HG03571 (cell line): ENCODE measurements around the gene FLYWCH2.

Experiments
- ATAC-seq: cut with Tn5 transposase; IDR thresholded peaks from one replicate; pipeline ENCODE4 v1.9.1; 2021; ENCODE audit not compliant: unreplicated experiment

FLYWCH2 gene, protein sequence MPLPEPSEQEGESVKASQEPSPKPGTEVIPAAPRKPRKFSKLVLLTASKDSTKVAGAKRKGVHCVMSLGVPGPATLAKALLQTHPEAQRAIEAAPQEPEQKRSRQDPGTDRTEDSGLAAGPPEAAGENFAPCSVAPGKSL

DNA sequence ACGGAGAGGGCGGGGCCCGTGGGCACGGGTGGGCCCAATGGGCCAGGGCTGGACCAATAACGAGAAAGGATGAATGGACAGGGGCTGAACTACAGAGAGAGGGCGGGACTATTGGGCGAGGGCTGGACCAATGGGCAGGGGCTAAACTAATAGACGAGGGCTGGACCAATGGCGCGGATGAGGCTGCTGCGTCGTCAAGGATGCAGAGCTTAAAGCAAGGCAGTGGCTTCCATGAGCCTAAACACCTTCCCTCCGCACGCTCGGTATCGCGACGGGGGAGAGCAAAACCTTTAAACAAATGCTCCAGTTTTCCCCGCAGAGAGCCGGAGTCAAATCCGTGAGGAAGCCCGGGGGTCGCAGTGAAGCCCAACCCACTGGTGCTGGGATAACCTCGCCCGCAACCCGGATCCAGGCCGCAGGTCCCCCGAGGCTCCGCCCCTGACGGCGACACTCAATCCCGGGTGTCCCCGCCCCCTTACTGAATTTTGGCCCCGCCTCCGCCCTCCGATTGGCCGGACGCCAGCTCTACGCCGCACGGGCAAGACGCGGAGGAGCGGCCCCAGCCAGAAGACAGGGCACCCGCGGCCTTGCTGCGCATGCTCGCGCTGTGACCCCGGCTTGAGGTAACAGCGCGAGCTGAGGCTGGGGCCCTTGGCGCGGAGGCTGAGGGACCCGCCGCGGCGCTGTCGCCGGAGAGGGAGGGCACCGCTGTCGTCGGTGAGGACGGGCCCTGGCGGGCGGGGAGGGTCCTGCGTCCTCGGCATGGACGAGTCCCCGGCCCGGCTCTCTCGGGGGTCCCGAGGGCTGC lies at the start of gene FLYWCH2:
Gene FLYWCH2 (plus strand): TSS at position 566 of the 808 bp plus-strand sequence. CDS start 13,235 bp downstream, outside the sequence.
- peak; percentile 83 for ATAC-seq

DNA sequence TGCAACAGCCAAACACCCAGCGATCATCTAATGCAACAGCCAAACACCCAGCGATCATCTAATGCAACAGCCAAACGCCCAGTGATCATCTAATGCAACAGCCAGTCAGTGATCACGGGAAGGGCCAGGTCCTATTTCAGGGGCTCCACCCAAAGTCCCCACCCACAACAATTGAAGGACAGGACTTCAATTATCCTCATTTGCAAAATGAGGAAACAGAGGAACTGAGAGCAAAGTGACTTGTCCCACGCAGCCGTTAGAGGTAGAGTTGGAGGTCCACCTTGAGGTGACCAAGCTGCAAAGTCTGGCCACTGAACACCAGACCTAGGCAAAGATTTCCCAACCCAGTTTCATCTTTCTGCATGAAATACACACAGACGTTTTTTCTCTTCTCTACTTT lies 49.2 kb upstream of the FLYWCH2 start:
- no peak for ATAC-seq

DNA sequence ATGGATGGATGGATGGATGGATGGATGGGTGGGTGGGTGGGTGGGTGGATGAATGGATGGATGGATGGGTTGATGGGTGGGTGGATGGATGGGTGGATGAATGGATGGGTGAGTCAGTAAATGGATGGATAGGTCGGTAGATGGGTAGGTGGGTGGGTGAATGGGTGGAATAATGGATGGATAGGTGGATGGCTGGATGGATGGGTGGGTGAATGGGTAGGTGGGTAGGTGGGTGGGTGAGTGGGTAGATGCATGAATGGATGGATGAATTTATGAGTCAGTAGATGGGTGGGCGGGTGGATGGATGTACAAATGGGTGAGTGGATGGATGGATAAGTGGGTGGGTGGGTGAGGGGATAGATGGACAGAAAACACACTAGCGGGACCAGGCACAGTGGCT lies 48.0 kb upstream of the FLYWCH2 start:
- no peak for ATAC-seq

DNA sequence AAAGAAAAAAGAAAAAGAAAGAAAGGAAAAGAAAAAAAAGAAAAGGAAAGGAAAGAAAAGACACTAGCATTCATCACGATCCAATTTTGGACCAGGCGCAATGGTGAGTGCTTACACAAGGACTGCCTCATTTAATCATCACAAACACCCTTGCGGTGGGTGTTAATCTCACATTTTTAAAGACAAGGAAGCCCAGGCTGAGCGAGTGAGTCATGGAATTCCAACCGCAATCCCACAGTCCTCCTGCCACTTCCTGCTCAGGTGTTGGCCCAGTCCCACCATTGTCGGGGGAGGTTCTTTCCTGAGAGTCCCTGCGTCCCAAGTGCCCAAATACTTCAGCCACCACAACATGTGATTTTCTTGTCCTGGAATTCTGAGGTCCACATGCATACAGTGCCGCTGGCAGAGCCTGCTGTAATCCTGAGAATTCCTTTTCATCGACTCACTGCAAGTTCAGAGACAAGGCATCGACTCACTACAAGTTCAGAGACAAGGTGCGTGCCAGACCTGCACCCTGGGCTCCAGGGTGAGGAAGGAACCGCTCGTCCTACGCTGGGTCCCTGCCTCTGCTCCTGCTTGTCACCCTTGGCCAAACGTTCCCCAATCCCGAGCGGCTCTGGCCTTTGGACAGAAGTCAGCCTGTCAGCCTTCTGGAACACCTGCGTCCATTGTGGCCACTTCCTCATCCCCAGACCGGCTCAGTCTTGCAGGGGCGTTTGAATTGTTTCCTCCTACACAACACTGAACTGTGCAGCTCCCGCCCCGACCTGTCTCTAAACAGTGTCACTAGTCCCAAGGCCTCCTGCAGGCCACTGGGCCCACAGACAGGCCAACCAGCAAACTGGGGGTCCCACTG lies 47.1 kb upstream of the FLYWCH2 start:
- ATAC-seq: no peak

DNA sequence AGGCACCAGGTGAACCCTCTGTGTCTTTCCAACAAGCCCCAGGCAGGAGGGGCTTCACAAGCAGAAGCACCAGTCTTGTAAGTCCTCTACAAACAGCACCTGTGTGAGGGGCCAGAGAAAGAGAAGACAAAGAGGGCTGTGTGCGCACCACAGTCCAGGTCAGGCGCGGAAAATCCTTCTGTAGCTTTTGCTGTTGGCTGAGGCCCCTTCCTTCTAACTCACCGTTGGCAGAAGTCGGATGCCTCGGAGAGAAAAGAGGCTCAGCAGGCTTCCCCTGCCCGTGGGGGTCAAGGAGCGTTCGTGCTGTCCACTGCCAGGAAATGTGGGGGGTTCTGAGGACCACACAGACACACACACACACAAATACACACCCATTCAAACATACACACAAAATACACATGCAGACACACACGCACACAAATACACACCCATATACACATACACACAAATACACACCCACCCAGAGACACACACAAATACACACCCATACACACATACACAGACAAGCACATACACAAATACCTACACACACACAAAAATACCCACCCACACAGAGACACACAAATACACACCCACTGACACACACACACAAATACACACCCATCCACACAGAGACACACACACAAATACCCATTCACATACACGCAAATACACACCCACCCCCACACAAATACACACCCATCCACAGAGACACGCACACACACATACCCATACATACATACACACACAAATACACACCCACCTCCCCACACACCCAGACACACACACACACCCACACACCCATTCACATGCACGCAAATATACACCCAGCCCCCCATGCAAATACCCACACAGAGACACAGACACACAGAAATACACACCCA lies 46.1 kb upstream of the FLYWCH2 start:
- ATAC-seq: no peak

DNA sequence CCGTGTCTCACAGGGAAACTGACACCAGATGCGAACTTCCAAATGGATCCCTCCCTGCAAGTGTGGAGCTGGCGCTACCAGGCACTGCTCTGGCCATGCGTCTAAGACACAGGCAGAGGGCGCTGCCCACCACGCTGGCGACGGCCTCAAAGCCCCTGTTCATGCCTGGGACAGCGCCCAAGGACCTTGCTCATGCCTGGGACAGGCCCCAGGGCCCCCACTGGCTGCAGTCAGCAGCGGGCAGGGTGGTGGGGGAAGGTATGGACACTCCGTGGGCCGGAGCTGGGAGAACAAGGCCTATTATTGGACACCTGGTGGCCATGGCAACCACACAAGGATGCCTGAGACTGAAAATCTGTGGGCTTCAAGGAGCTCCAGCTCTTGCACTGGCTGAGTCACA lies 44.1 kb upstream of the FLYWCH2 start:
- ATAC-seq: no peak

DNA sequence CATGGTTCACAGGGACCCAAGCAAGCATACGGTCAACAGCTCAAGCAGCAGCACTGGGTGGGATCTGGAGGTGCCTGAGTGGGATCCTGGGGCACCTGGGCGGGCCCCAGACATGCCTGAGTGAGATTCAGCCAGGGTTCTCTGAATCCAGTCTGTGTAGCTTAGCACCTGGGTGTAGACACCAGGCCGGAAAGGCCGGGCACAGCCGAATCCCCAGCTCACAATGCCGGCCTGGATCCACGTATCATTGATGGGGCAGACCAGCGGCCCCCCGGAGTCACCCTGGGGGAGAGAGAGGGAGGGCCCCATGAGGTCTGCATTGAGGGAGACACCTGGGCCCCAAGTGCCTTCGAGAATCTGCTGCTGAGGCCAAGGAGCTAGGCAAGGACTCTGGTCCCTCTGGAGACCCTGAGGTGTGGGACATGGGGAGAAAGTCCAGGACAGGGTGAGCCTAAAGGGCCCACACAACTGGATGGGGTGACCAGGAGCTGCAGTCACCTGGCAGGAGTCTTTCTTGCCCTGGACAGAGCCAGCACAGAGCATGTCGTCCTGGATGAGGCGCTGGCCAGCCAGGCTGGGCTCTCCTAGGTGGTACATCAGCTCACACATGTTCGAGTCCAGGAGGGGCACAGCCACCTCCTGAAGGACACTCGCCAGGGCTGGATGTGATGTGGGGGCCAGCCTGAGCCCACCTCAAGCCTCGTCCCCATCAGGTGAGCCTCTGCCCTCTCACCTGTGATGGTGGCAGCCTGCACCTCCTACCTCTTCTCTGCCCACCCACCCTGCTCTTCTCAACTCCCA lies 43.2 kb upstream of the FLYWCH2 start:
- no peak for ATAC-seq

DNA sequence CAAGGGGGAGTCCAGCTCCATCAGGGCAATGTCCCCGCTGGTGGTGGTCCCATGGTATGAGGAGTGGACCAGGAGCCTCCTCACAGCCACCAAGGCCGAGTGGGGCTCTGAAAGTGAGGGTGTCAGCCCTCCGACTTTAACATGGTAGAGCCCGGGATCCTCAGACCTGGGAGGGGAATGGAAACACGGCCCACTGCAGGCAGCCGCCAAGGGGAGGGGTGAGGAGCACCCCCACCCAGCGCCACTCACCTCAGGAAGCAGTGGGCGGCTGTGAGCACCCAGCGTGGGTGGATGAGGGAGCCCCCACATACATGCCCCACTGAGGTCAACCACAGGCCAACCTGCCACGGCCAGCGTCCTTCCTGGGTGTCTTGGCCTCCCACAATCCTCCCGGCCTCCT lies 42.1 kb upstream of the FLYWCH2 start:
- no peak for ATAC-seq

DNA sequence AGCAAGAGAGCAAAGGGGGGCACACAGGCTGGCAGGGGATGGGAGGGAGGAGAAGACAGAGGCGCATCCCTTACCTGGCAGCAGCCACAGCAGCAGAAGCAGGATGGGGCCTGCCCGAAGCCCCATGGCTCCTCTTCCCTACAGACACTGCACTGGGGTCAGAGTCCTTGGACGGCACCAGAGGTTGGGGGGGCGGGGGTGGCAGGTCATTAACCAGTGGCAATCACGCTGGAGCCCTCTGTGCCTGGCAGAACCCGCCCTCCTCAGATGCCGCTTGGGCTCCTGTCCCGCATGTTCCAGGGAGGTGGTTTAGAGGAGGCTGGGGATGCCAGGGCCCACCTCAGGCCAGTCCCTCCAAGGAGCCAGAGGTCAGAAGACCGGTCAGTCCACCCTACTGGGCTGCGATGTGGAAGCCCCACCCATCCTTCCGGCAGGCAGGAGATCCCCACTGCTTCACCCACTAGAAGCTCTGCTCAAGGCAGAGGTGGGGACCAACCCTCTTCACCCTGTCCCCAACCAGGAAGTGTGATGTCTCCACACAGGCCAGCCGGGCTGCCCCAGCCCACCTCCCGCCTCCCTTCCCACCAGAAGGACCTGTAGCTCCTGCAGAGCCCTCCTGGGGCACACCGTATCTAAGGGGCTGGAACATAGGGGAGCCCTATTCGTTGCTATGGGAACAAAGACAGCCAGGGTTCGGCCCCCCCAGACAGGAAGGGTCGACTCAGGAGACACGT lies 41.2 kb upstream of the FLYWCH2 start:
- no peak for ATAC-seq

DNA sequence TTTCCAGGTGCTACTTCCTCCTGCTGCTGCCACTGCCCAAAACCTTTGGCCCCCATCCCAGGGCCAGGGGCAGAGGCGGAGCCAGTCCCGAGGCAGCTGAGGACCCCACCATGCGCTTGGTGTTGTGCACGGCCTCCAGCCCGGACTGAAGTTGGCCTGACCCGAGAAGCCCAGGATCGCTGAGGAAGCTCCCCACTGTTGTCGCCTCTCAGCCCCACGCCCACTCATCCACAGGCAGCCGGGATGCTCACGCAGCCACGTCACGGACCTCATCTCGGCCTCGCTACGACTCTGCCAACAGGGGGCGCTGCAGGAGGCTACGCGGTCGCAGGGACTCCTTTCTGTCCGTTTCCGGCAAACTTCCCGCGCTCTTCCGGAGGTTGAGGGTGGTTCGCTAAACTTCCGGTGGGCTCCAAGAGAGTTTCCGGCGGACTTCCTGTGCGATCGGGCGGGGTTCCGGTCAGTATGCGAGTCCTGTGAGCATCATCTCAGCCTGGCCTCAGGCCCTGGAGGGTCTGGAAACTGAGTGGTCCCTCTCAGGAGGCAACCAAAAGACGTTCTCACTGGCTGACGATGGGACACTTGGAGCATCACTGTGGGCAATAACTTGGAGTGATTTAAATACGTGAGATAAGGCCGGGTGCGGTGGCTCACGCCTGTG lies 40.5 kb upstream of the FLYWCH2 start:
- ATAC-seq: no peak

DNA sequence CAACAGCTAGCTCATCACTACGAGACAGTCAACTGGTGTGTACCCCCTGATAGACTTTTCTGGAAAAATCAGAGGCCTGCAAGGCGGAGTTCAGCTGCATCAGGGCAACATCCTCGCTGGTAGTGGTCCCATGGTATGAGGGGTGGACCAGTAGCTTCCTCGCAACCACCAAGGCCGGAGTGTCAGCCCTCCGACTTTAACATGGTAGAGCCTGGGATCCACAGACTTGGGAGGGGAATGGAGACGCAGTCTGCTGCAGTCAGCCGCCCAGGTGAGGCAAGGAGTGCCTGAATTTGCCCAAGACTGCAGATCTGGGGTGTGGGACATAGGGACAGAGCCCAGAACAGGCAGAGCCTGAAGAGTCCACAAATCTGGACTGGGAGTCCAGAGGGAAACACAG lies 39.5 kb upstream of the FLYWCH2 start:
- no peak for ATAC-seq

DNA sequence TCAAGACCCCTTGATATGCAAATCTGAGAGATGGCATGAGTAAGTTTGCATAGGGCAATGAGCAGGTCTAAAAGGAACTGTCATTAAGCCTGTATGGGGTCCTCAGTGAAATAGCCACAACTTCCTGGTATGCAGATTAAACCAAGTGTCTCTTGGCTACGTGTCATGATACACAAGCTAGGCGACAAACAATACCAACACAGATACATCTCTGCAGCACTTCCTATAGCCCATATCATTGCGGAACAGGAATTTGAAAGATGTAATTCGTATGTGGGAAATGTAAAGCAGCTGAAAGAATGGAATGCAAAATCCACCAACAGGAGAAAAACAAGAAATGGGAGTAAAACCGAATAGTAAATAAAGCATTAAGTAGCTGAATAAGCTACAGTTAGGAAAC lies 37.9 kb upstream of the FLYWCH2 start:
- no peak for ATAC-seq

DNA sequence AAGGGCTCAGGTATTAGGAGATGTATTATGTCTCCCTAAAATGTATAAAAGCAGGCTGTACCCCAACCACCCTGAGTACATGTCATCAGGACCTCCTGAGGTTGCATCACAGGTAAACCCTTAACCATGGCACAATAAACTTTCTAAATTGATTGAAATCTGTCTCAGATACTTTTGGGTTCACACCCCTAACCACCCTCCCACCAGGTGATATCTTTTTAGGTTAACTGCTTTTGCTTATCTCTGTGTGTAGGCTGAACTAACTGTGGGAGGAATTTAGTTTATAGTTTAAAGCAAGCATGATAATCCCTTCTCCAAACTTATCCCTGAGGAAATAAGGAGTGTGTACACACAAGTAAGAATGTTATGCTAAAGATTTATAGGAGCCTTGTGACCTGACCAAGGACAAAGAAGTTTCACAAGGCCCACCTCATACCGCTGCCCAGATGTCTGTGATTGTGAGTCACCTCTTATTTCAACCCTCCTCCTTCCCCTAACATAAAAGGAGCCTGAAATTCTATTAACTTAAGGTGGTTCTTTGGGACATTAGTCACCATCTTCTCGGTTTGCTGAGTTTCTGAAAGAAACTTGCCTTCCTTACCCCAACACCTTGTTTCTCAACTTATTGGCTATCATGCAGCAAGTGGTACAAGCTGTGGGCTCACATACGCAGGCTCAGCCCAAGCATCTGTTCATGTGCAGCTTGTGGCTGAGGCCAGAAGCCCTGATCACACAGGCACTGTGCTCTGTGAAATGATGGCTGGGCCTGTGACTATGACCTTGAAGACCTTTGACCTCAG lies 36.3 kb upstream of the FLYWCH2 start:
- no peak for ATAC-seq

DNA sequence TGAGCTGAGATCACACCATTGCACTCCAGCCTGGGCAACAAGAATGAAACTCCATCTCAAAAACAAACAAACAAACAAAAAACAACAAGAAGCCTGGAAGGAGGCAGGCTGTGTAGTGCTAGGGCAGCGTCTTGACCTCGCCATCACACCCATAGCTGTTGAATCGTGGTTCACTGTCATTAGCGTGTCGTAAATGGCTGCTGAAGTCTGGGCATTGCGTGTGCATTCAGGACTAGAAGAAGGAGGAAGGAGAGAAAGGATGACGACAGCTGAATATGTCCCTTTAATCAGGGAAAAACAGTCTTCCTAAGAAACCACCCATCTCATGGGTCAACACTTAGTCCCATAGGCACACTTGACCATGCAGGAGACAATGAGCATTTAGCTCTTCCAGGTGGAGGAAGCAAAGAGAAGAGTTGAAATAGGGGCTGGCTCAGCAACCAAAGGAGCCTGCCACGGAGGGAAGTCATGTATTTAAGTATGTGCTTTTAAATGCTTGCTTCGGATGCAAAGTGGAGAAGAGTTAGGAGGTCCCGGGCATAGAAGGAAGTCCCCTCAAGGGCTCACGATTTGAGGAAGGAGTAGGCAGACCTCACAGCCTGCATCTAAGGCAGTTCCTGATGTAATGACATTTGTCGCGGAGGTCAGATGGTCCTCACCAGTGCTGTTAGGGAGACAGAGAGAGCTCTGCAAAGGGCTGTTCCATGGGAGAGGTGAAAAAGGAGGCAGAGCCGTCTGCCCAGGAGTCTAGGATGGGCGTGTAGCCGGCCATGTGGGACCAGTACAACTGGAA lies 33.9 kb upstream of the FLYWCH2 start:
- ATAC-seq: no peak

DNA sequence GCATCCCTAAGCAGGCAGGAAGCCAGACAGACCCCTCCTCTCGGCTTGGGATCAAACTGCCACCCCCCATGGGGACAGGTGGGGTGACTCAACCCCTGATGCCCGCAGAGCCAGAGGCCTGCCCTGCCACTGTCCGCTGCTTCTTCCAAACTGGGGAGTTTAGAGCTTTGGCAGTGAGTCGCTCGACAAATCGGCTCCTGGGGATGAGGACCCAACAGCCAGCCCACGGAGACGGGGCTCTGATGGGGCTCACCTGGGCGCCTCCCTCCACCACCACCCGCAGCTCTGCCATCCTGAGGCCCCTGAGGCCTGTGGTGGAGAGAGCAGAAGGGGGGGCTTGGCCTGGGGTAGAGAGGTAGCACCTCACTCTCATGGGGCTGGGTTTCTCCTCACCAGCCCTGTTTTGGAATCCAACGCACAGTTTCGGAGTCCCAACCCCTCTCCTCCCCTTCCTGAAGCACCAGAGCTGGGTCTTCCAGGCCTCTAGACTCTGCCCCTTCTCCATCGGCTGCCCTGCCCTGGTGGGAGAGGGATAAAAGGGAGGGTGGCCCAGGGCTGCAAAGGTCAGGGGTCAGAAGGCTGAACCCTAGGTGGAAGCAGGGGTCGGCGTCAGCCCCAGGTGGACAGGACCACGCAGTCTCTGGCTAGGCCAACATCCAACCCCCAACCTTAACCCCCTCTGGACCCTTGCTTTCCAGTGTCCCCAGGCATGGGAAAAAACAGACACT lies 30.8 kb upstream of the FLYWCH2 start:
- ATAC-seq: no peak

DNA sequence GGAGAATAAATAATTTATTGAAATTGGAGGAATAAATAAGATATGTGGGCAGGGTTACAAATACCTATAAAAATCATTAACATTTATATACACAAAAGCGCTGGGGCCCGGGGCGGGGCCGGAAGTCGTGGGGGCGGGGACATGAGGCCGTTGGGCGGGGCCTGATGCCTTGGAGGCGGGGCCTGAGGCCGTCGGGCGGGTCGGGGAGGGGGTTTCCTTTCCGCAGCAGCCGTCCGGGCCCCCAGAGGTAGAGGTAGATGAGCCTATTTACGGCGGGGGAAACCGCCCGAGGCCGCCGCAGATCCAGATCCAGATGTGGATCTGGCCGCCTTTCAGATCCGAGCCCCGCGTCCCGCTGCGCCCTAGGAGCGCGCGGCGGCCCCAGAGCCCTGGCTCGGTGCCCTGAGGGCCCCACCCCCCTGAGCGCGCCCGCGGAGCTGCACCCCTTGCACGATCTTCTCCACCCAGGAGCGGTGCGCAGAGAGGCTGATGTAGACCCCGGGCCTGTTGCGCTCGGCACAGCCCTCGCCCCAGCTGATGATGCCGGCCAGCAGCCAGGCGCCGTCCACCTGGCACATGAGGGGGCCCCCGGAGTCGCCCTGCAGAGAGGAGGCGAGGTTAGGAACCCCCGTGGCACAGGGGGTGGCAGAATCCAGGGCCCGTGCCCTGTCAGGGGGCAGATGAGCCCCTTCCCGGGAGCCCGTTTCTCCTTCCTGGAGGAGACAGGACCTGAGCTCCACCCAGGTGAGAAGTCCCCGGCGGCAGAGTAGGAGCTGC lies 30.1 kb upstream of the FLYWCH2 start:
- no peak for ATAC-seq
